A673 (cell line): ENCODE results near the gene ACOT11. TPM values are rescaled to one million over a fixed set of nuclear protein-coding genes. Genes with fewer than 3 reads are reported as not detected.

ENCODE experiments used
- BruUV-seq: library from RNA; stranded (reverse); fragments of 400-500 nt; replicated peaks from 2 replicates; lab custom pipeline; 2021; lab: Mats Ljungman, UMichigan
- CTCF ChIA-PET: fragments of 300-600 bp; sonication (Branson Sonifier 250); formaldehyde crosslinking; loops from one replicate; lab custom pipeline; 2022; ENCODE audit warnings: antibody characterized with exemption; lab: Charles Lee
- POLR2A ChIA-PET: fragments of 300-600 bp; sonication (Branson Sonifier 250); formaldehyde crosslinking; loops from one replicate; lab custom pipeline; 2022; ENCODE audit warnings: antibody characterized with exemption; ENCODE audit not compliant: low non-redundant PET; lab: Charles Lee
- DNase-seq: peaks from one replicate; pipeline ENCODE4 v3.0.0-alpha.2; 2015; ENCODE audit warnings: low spot score
- H3K27ac ChIP-seq: fragments of 200-600 bp; sonication (generic); 2 replicates; pipeline ENCODE4 v1.5.1; 2016; ENCODE audit warnings: mixed run types, low read depth, mild to moderate bottlenecking, mixed read lengths, antibody characterized with exemption, low read length; ENCODE audit not compliant: poor library complexity, severe bottlenecking
- H3K27me3 ChIP-seq: fragments of 200-600 bp; sonication (generic); replicated peaks from 2 replicates; pipeline ENCODE4 v1.6.1; 2017; ENCODE audit warnings: mixed run types, low read depth, mild to moderate bottlenecking, mixed read lengths, antibody characterized with exemption, low read length; ENCODE audit not compliant: insufficient read depth, poor library complexity
- H3K36me3 ChIP-seq: fragments of 200-600 bp; sonication (generic); 2 replicates; pipeline ENCODE4 v1.6.1; 2016; ENCODE audit warnings: mixed run types, mild to moderate bottlenecking, mixed read lengths, antibody characterized with exemption, low read length; ENCODE audit not compliant: insufficient read depth, poor library complexity, severe bottlenecking
- H3K4me1 ChIP-seq: fragments of 200-600 bp; sonication (generic); 2 replicates; pipeline ENCODE4 v1.6.1; 2017; ENCODE audit warnings: mixed run types, mild to moderate bottlenecking, mixed read lengths, antibody characterized with exemption, low read length; ENCODE audit not compliant: insufficient read depth, poor library complexity, severe bottlenecking
- H3K4me3 ChIP-seq: fragments of 200-600 bp; sonication (generic); 2 replicates; pipeline ENCODE4 v1.5.1; 2016; ENCODE audit warnings: low read depth, mixed run types, mild to moderate bottlenecking, mixed read lengths, low read length; ENCODE audit not compliant: poor library complexity, severe bottlenecking
- H3K9me3 ChIP-seq: fragments of 200-600 bp; sonication (generic); 2 replicates; pipeline ENCODE4 v1.6.1; 2016; ENCODE audit warnings: mixed run types, low read depth, mild to moderate bottlenecking, mixed read lengths, antibody characterized with exemption, low read length; ENCODE audit not compliant: poor library complexity, severe bottlenecking
- EZH2 ChIP-seq: fragments of 200-600 bp; sonication (generic); IDR thresholded peaks from 2 replicates; pipeline ENCODE4 v1.6.1; 2017; ENCODE audit warnings: borderline replicate concordance, low read depth, mild to moderate bottlenecking, mixed read lengths, antibody characterized with exemption, low read length; ENCODE audit not compliant: poor library complexity, severe bottlenecking
- intact Hi-C: fragments of 100-400 bp; cut with micrococcal nuclease; formaldehyde crosslinking; loops from one replicate; pipeline ENCODE4 v1.10.0; 2022; ENCODE audit not compliant: unreplicated experiment
- total RNA-seq: library from RNA; stranded (reverse); gene quantifications from 2 replicates; pipeline ENCODE4 v1.2.3, GENCODE V29; 2021
- TF ChIP-seq, protein P1 (sequence below): fragments of 300-800, 200-600 bp; sonication (generic); conservative IDR thresholded peaks from 2 replicates; pipeline ENCODE4 v1.5.1; 2017; ENCODE audit warnings: low read depth, mild to moderate bottlenecking, antibody characterized with exemption, low read length, moderate library complexity, mixed read lengths

Gene ACOT11
- total RNA-seq, 1 experiment from 2014 or later = 5.6 TPM

DNA sequence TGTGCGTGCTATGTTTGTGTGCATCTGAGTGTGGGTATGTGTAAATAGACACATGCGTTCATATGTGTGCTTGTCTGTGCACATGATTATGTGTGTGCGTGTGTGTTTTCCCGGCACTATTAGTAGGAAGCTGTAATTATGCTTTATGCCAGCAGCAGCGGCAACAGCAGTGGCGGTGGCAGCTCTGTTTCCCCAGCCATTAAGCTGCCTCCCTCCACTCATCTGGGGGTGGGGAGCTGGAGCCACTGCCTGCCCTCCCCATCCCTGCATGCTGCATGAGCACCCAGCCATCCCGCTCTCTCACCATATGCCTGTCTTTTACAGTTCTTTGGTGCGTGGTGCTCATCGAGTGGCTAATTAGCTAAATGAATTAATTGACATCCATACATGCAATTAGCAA, 30.5 kb upstream of the ACOT11 start:
- no TSS peak for BruUV-seq

DNA sequence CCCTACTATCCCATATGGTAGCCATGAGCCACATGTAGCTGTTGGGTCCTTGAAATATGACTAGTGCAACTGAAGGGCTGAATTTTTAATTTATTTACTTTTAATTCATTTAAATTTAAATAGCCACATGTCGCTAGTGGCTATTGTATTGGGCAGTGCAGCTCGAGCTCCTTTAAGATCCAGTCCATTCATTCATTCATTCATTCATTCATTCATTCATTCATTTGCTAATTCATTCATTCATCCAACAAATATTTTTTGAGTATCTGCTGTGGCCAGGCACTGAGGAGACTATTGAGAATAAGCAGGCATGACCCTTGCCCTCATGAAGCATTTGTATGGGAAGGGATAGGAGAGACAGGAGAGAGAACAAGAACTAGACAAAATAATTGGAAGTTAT, 29.5 kb upstream of the ACOT11 start:
- Histone ChIP-seq H3K9me3 (no peaks in the 10 kb centered on the region), H3K36me3 (no peaks in the 10 kb centered on the region), H3K27ac (no peak overlapping the region), H3K4me1 (no peaks in the 10 kb centered on the region), H3K4me3 (no peak overlapping the region), H3K27me3 (no peaks in the 10 kb centered on the region)
- TF ChIP-seq, protein P1, sequence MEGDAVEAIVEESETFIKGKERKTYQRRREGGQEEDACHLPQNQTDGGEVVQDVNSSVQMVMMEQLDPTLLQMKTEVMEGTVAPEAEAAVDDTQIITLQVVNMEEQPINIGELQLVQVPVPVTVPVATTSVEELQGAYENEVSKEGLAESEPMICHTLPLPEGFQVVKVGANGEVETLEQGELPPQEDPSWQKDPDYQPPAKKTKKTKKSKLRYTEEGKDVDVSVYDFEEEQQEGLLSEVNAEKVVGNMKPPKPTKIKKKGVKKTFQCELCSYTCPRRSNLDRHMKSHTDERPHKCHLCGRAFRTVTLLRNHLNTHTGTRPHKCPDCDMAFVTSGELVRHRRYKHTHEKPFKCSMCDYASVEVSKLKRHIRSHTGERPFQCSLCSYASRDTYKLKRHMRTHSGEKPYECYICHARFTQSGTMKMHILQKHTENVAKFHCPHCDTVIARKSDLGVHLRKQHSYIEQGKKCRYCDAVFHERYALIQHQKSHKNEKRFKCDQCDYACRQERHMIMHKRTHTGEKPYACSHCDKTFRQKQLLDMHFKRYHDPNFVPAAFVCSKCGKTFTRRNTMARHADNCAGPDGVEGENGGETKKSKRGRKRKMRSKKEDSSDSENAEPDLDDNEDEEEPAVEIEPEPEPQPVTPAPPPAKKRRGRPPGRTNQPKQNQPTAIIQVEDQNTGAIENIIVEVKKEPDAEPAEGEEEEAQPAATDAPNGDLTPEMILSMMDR = no peak
- no peak for TF ChIP-seq EZH2
- no TSS peak for BruUV-seq
- intact Hi-C loops = no loop called here
- ChIA-PET CTCF (no interaction called here), POLR2A (no interaction called here)
- no peak for DNase-seq

More for the DNA sequence above, 30.5 kb upstream of the ACOT11 start:
- intact Hi-C loops = no loop called here
- Histone ChIP-seq H3K4me3 (no peak overlapping the region), H3K36me3 (no peaks in the 10 kb centered on the region), H3K27me3 (no peaks in the 10 kb centered on the region), H3K9me3 (no peaks in the 10 kb centered on the region), H3K4me1 (no peaks in the 10 kb centered on the region), H3K27ac (no peak overlapping the region)
- ChIA-PET CTCF (no interaction called here), POLR2A (no interaction called here)
- DNase-seq = no peak
- TF ChIP-seq, protein P1 = no peak
- TF ChIP-seq EZH2 = no peak

DNA sequence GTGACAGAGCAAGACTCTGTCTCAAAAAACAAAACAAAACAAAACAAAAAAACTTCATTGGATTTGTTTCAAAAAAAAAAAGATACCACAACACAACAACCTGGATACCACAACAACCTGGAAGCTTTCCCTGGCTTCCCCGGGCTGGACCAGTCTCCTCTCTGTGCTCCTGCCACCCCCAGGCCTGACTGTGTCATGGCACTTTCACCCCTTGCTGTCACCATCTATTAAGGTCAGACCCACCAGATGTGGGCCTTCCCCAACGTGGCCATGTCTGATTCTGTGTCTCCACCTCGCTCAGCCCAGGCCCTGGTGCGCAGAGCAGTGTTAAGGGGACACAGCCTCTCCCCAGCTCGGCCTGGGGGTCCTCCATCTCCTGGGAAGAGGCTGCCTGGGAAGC, 28.3 kb upstream of the ACOT11 start:
- Histone ChIP-seq H3K4me3 (no peak overlapping the region), H3K27ac (no peak overlapping the region), H3K36me3 (no peaks in the 10 kb centered on the region), H3K27me3 (no peaks in the 10 kb centered on the region), H3K9me3 (no peaks in the 10 kb centered on the region), H3K4me1 (no peaks in the 10 kb centered on the region)
- no peak for TF ChIP-seq EZH2
- TF ChIP-seq, protein P1 = no peak
- ChIA-PET POLR2A (no interaction called here), CTCF (no interaction called here)
- no TSS peak for BruUV-seq
- no peak for DNase-seq
- intact Hi-C loops = no loop called here
